Stimulated activated CD8-positive, alpha-beta memory T cell treated with anti-CD3 and anti-CD28 coated beads, Interleukin-7, amount 100 ng/mL, for 24 hours (primary cell): Measurements from ENCODE around the gene SH2B2.

Source experiments
- DNase-seq: peaks from one replicate; pipeline ENCODE4 v3.0.0-alpha.2; 2020; ENCODE audit warnings: low read depth

Gene SH2B2

GRCh38 chr7:102266541-102266940 lies 20.1 kb upstream of the SH2B2 start:
- no peak for DNase-seq

GRCh38 chr7:102268635-102269034 lies 18.0 kb upstream of the SH2B2 start:
- DNase-seq, result no peak

- DNase-seq, result no peak
These were observed 16.3 kb upstream of the SH2B2 start for GRCh38 chr7:102270178-102270887.

GRCh38 chr7:102271158-102271798 lies 15.4 kb upstream of the SH2B2 start:
- DNase-seq, result no peak

GRCh38 chr7:102272075-102272916 lies 14.4 kb upstream of the SH2B2 start:
- DNase-seq, result peak; percentile 72

GRCh38 chr7:102272917-102273748 lies 13.5 kb upstream of the SH2B2 start:
- no peak for DNase-seq

GRCh38 chr7:102273749-102274712 lies 12.6 kb upstream of the SH2B2 start:
- no peak for DNase-seq

- no peak for DNase-seq
These were observed 11.5 kb upstream of the SH2B2 start for GRCh38 chr7:102275123-102275703.

GRCh38 chr7:102277901-102278300 lies 8.8 kb upstream of the SH2B2 start:
- no peak for DNase-seq

GRCh38 chr7:102279537-102280400 lies 6.9 kb upstream of the SH2B2 start:
- DNase-seq, result peak; percentile 23

GRCh38 chr7:102280521-102280920 lies 6.1 kb upstream of the SH2B2 start:
- no peak for DNase-seq

GRCh38 chr7:102281785-102282184 lies 4.9 kb upstream of the SH2B2 start:
- no peak for DNase-seq

GRCh38 chr7:102282465-102283362 lies 4.0 kb upstream of the SH2B2 start:
- DNase-seq, result no peak

GRCh38 chr7:102283477-102284189 lies 3.0 kb upstream of the SH2B2 start:
- DNase-seq, result no peak

GRCh38 chr7:102284399-102284798 lies 2.3 kb upstream of the SH2B2 start:
- DNase-seq, result no peak

- DNase-seq, result no peak
These were observed 1.7 kb upstream of the SH2B2 start for GRCh38 chr7:102284891-102285539.

GRCh38 chr7:102285540-102286236 lies 980 bp upstream of the SH2B2 start:
- DNase-seq, result no peak
